Panc1 (cell line): Measurements from ENCODE around the gene MOV10L1. TPM values are rescaled to one million over a fixed set of nuclear protein-coding genes. Genes with fewer than 3 reads are reported as not detected.

Source experiments
- ATAC-seq: fragments of 200-7000 bp; cut with Tn5 transposase; 2 replicates; pipeline ENCODE4 v1.9.1; 2020; ENCODE audit warnings: mild to moderate bottlenecking, moderate library complexity
- BruUV-seq: library from RNA; stranded (reverse); fragments of 400-500 nt; replicated peaks from 2 replicates; lab custom pipeline; 2021; lab: Mats Ljungman, UMichigan
- CTCF ChIA-PET: fragments of 300-600 bp; sonication (Branson Sonifier 250); formaldehyde crosslinking; loops from one replicate; lab custom pipeline; 2022; ENCODE audit warnings: antibody characterized with exemption; lab: Charles Lee
- POLR2A ChIA-PET: fragments of 300-600 bp; sonication (Branson Sonifier 250); formaldehyde crosslinking; loops from one replicate; lab custom pipeline; 2022; ENCODE audit warnings: antibody characterized with exemption; lab: Charles Lee
- DNase-seq: peaks from one replicate; pipeline ENCODE4 v3.0.0-alpha.2; 2010; ENCODE audit warnings: low read depth, low spot score
- H3K27ac ChIP-seq: 2 replicates; pipeline ENCODE4 v1.5.1; 2011; ENCODE audit warnings: mild to moderate bottlenecking, low read length, inconsistent platforms
- H3K27me3 ChIP-seq: fragments of 200-500 bp; sonication (Bioruptor generic); 2 replicates; pipeline ENCODE4 v1.6.0; 2014; ENCODE audit warnings: low read length, inconsistent platforms; ENCODE audit not compliant: control insufficient read depth, insufficient read depth
- H3K36me3 ChIP-seq: fragments of 200-500 bp; sonication (Bioruptor generic); 2 replicates; pipeline ENCODE4 v1.5.1; 2014; ENCODE audit warnings: inconsistent platforms, mild to moderate bottlenecking, low read length, moderate library complexity; ENCODE audit not compliant: control insufficient read depth, insufficient read depth
- H3K4me1 ChIP-seq: 2 replicates; pipeline ENCODE4 v1.5.1; 2011; ENCODE audit warnings: inconsistent platforms, mild to moderate bottlenecking, low read length, moderate library complexity; ENCODE audit not compliant: control insufficient read depth, insufficient read depth
- H3K4me3 ChIP-seq, 2 experiments: 2 replicates each; pipeline ENCODE4 v1.5.1; 2011 to 2012; ENCODE audit warnings: low read depth in 2 of 2, low read length in 2 of 2, mild to moderate bottlenecking in 2 of 2, inconsistent platforms in 1 of 2, moderate library complexity in 1 of 2
- H3K9me3 ChIP-seq: fragments of 200-500 bp; sonication (Bioruptor generic); 2 replicates; pipeline ENCODE4 v1.5.1; 2014; ENCODE audit warnings: low read depth, mild to moderate bottlenecking, inconsistent platforms, low read length, moderate library complexity; ENCODE audit not compliant: control insufficient read depth, insufficient read depth
- CTCF ChIP-seq: fragments of 450-650 bp; IDR thresholded peaks from 2 replicates; pipeline ENCODE4 v1.5.1; 2017; ENCODE audit warnings: mild to moderate bottlenecking
- POLR2AphosphoS5 ChIP-seq: IDR thresholded peaks from 2 replicates; pipeline ENCODE4 v1.6.1; 2012; ENCODE audit warnings: mild to moderate bottlenecking, low read depth, low read length, moderate library complexity
- REST ChIP-seq, 2 experiments: IDR thresholded peaks; 2 replicates each; pipeline ENCODE4 v1.6.1; 2011 to 2012; ENCODE audit warnings: low read depth in 2 of 2, control low read depth in 1 of 2, low read length in 1 of 2, mild to moderate bottlenecking in 1 of 2, moderate library complexity in 1 of 2; ENCODE audit not compliant: insufficient read depth in 1 of 2
- SIN3A ChIP-seq: IDR thresholded peaks from 2 replicates; pipeline ENCODE4 v1.6.1; 2012; ENCODE audit warnings: low read depth, mild to moderate bottlenecking, low read length, moderate library complexity, borderline replicate concordance; ENCODE audit not compliant: insufficient read depth
- TCF7L2 ChIP-seq: IDR thresholded peaks from 2 replicates; pipeline ENCODE4 v1.6.1; 2011; ENCODE audit warnings: mild to moderate bottlenecking, low read depth, low read length, inconsistent platforms
- in situ Hi-C: cut with HindIII; loops from 2 replicates; pipeline ENCODE4 v1.10.0; 2016; ENCODE audit warnings: low sequenced_read_pairs, low pct_unique_long_range_greater_than_20kb
- intact Hi-C: fragments of 100-400 bp; cut with micrococcal nuclease; formaldehyde crosslinking; loops from one replicate; pipeline ENCODE4 v1.10.0; 2022; ENCODE audit not compliant: unreplicated experiment
- total RNA-seq: library from RNA; stranded (reverse); gene quantifications from one replicate; pipeline ENCODE4 v1.2.1, GENCODE V29; 2021; ENCODE audit not compliant: unreplicated experiment

MOV10L1 gene
- total RNA-seq, 1 experiment from 2014 or later: 0.10 TPM

GRCh38 chr22:50198624-50199017, 108.8 kb downstream of the MOV10L1 start:
- no TSS peak for BruUV-seq
- DNase-seq (no peak), ATAC-seq (no peak)
- Histone ChIP-seq H3K36me3 (no peaks in the 10 kb centered on the region; the same call in 1 of the 2 replicates), H3K4me1 (peaks cover 14% of the 10 kb centered on the region), H3K9me3 (no peaks in the 10 kb centered on the region), H3K27me3 (no peaks in the 10 kb centered on the region), H3K27ac (no peak overlapping the region), H3K4me3 (no peak overlapping the region)
- in situ Hi-C loops (no loop called here), intact Hi-C loops (no loop called here)
- ChIA-PET CTCF (no interaction called here), POLR2A (no interaction called here)
- TF ChIP-seq CTCF (no peak), SIN3A (no peak), TCF7L2 (no peak), POLR2AphosphoS5 (no peak)

GRCh38 chr22:50199251-50199721, 109.5 kb downstream of the MOV10L1 start:
- no peaks in the 10 kb centered on the region for H3K27me3 ChIP-seq
- TF ChIP-seq REST (IDR thresholded peaks at IDR 0.05; ENCODE audit: insufficient read depth in 1 of 2, low read depth in 2 of 2, low read length in 1 of 2) (no peak), POLR2AphosphoS5 (no peak), SIN3A (no peak), TCF7L2 (no peak)
- CTCF ChIA-PET: no interaction called here
- H3K9me3 ChIP-seq: no peaks in the 10 kb centered on the region
- peaks cover 14% of the 10 kb centered on the region for H3K4me1 ChIP-seq
- peak overlapping the region; percentile 17; the same call in 1 of the 2 replicates for H3K27ac ChIP-seq
- H3K36me3 ChIP-seq: no peaks in the 10 kb centered on the region; the same call in 1 of the 2 replicates
- no TSS peak for BruUV-seq
- peak; percentile 13 for ATAC-seq
- intact Hi-C loops (no loop called here), in situ Hi-C loops (no loop called here)
- no peak for DNase-seq
- no peak overlapping the region; a peak in 1 of 4 replicates for H3K4me3 ChIP-seq
- POLR2A ChIA-PET: no interaction called here

GRCh38 chr22:50199829-50200460, 110.1 kb downstream of the MOV10L1 start:
- intact Hi-C loops (no loop called here), in situ Hi-C loops (no loop called here)
- BruUV-seq: no TSS peak
- DNase-seq: no peak
- POLR2A ChIA-PET: no interaction called here
- peak; percentile 63 for TF ChIP-seq POLR2AphosphoS5
- no peak for TF ChIP-seq SIN3A
- TF ChIP-seq REST (IDR thresholded peaks at IDR 0.05; ENCODE audit: insufficient read depth in 1 of 2, low read depth in 2 of 2, low read length in 1 of 2): no peak
- Histone ChIP-seq H3K36me3 (no peaks in the 10 kb centered on the region; the same call in 1 of the 2 replicates), H3K4me1 (peaks cover 14% of the 10 kb centered on the region), H3K27me3 (no peaks in the 10 kb centered on the region), H3K27ac (peak overlapping the region; percentile 66), H3K4me3 (peak overlapping the region; percentile 55 to 57), H3K9me3 (no peaks in the 10 kb centered on the region)
- peak; percentile 55 for ATAC-seq
- CTCF ChIA-PET: no interaction called here
